Natural killer cell (primary cell): ENCODE measurements around the gene LTB4R2. TPM values are rescaled to one million over a fixed set of nuclear protein-coding genes. Genes with fewer than 3 reads are reported as not detected.

ENCODE experiments used
- ATAC-seq, 3 donors: fragments of 150-1000 bp in 2 of 3; fragments of 200-7000 bp in 1 of 3; cut with Tn5 transposase; 1 replicate in 1 of 3; 2 replicates in 2 of 3; pipeline ENCODE4 v1.10.0; 2021; ENCODE audit warnings: mild to moderate bottlenecking in 2 of 3, moderate library complexity in 2 of 3
- DNase-seq, 2 donors: peaks; one replicate each; pipeline versions ENCODE4 v3.0.0 to v3.0.0-alpha.2; 2013 to 2021; ENCODE audit warnings: mixed read lengths in 1 of 2
- H3K27ac ChIP-seq: one replicate; pipeline ENCODE4 v1.5.1; 2013; ENCODE audit warnings: mild to moderate bottlenecking, low read length
- H3K27me3 ChIP-seq: one replicate; pipeline ENCODE4 v1.6.1; 2013; ENCODE audit warnings: low read length; ENCODE audit not compliant: control insufficient read depth, insufficient read depth
- H3K36me3 ChIP-seq: one replicate; pipeline ENCODE4 v1.6.1; 2013; ENCODE audit warnings: low read length; ENCODE audit not compliant: control insufficient read depth, insufficient read depth
- H3K4me1 ChIP-seq: one replicate; pipeline ENCODE4 v1.6.1; 2013; ENCODE audit warnings: low read length; ENCODE audit not compliant: control insufficient read depth, insufficient read depth
- H3K4me3 ChIP-seq: one replicate; pipeline ENCODE4 v1.5.1; 2013; ENCODE audit warnings: low read length
- H3K9me3 ChIP-seq: one replicate; pipeline ENCODE4 v1.6.1; 2013; ENCODE audit warnings: low read length; ENCODE audit not compliant: control insufficient read depth, insufficient read depth
- H3K27ac Mint-ChIP-seq, 2 donors: one replicate each; pipeline ENCODE4 v1.8.0; 2022; ENCODE audit warnings: mild to moderate bottlenecking in 2 of 2, mixed read lengths in 2 of 2, moderate library complexity in 1 of 2
- H3K27me3 Mint-ChIP-seq, 2 donors: one replicate each; pipeline ENCODE4 v1.8.0; 2022; ENCODE audit warnings: low read depth in 2 of 2, mixed read lengths in 2 of 2
- H3K36me3 Mint-ChIP-seq: one replicate; pipeline ENCODE4 v1.8.0; 2022; ENCODE audit warnings: mixed read lengths
- H3K4me1 Mint-ChIP-seq, 2 donors: one replicate each; pipeline ENCODE4 v1.8.0; 2022; ENCODE audit warnings: mixed read lengths in 2 of 2
- H3K4me3 Mint-ChIP-seq: one replicate; pipeline ENCODE4 v1.8.0; 2022; ENCODE audit warnings: mild to moderate bottlenecking, moderate library complexity, mixed read lengths
- H3K9me3 Mint-ChIP-seq, 2 donors: one replicate each; pipeline ENCODE4 v1.8.0; 2022; ENCODE audit warnings: mixed read lengths in 2 of 2
- WGBS: methylation state at CpG from one replicate; pipeline ENCODE4 v1.1.7; 2013; ENCODE audit warnings: missing lambda C conversion rate; ENCODE audit not compliant: insufficient coverage; 5-methylcytosine and 5-hydroxymethylcytosine counted together
- intact Hi-C: fragments of 100-400 bp; cut with micrococcal nuclease; formaldehyde crosslinking; loops from one replicate; pipeline ENCODE4 v1.14.2; 2022
- total RNA-seq, 4 donors: library from RNA; stranded (reverse); fragments of 120-200 nt in 1 of 4; gene quantifications; one replicate each; pipeline versions ENCODE4 v1.2.3 to v1.2.4, GENCODE V29; 2013 to 2022
- TF ChIP-seq, protein P1 (sequence below): fragments of 200-600 bp; IDR thresholded peaks from one replicate; pipeline ENCODE4 v1.8.0; 2022; ENCODE audit warnings: antibody characterized with exemption

LTB4R2 gene
- total RNA-seq, 3 donors from 2014 or later (not counting 1 experiment from before 2014, with no cell fraction given) = 27.6 to 40.5 (median 37.4) TPM

- DNase-seq (no peak), ATAC-seq (no peak)
- H3K27ac Mint-ChIP-seq = peak overlapping the region in 1 of 2 donors; percentile 49
- TF ChIP-seq, protein P1, sequence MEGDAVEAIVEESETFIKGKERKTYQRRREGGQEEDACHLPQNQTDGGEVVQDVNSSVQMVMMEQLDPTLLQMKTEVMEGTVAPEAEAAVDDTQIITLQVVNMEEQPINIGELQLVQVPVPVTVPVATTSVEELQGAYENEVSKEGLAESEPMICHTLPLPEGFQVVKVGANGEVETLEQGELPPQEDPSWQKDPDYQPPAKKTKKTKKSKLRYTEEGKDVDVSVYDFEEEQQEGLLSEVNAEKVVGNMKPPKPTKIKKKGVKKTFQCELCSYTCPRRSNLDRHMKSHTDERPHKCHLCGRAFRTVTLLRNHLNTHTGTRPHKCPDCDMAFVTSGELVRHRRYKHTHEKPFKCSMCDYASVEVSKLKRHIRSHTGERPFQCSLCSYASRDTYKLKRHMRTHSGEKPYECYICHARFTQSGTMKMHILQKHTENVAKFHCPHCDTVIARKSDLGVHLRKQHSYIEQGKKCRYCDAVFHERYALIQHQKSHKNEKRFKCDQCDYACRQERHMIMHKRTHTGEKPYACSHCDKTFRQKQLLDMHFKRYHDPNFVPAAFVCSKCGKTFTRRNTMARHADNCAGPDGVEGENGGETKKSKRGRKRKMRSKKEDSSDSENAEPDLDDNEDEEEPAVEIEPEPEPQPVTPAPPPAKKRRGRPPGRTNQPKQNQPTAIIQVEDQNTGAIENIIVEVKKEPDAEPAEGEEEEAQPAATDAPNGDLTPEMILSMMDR = no peak
- H3K4me1 ChIP-seq = peaks cover 39% of the 10 kb centered on the region
- H3K4me3 ChIP-seq = no peak overlapping the region
- WGBS = 95% methylated on average over 2 of the region's 3 CpGs
- H3K36me3 ChIP-seq = no peaks in the 10 kb centered on the region
- intact Hi-C loops = no loop called here
- H3K36me3 Mint-ChIP-seq = no peaks in the 10 kb centered on the region
- H3K27ac ChIP-seq = no peak overlapping the region
- H3K4me1 Mint-ChIP-seq = peaks cover 43 to 50% of the 10 kb centered on the region in 2 donors
- no peak overlapping the region for H3K4me3 Mint-ChIP-seq
- no peaks in the 10 kb centered on the region for H3K27me3 ChIP-seq
- H3K27me3 Mint-ChIP-seq = peaks cover 0 to 5% of the 10 kb centered on the region in 2 donors
- no peaks in the 10 kb centered on the region for H3K9me3 Mint-ChIP-seq
- no peaks in the 10 kb centered on the region for H3K9me3 ChIP-seq
Measured at GRCh38 chr14:24317141-24317928, 7.4 kb downstream of the LTB4R2 start.

GRCh38 chr14:24321212-24321975 is 11.5 kb downstream of the LTB4R2 start:
- intact Hi-C loops = no loop called here
- Histone ChIP-seq H3K27me3 (peaks cover 2% of the 10 kb centered on the region), H3K4me3 (no peak overlapping the region), H3K4me1 (peaks cover 13% of the 10 kb centered on the region), H3K9me3 (no peaks in the 10 kb centered on the region), H3K36me3 (no peaks in the 10 kb centered on the region), H3K27ac (no peak overlapping the region)
- TF ChIP-seq, protein P1 = no peak
- ATAC-seq = no peak
- DNase-seq = no peak
- Mint-ChIP-seq H3K4me3 (no peak overlapping the region), H3K27ac (no peak overlapping the region), H3K9me3 (no peaks in the 10 kb centered on the region), H3K36me3 (no peaks in the 10 kb centered on the region), H3K27me3 (peaks cover 0 to 8% of the 10 kb centered on the region in 2 donors), H3K4me1 (peaks cover 7 to 14% of the 10 kb centered on the region in 2 donors)
- WGBS = 94% methylated on average over 13 of the region's 14 CpGs

DNA sequence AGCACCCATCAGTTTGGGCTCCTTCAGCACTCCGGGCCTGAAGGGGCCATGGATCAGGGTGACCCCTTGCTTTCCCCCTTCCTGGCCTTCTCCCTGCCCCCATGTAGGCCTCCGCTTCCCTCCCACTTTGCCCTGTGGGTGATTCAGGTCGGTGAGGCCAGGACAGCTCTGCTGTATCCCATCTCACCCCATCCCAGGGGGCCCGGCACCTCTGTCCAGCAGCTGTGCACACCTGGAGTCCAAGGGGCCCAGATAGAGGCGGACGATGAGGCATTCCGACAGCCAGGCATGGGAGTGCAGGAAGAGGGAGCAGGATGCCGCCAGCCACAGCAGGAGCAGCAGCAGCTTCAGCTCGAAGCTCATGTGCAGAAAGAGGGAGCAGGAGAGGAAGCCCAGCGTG is 12.7 kb downstream of the LTB4R2 start:
- H3K4me3 Mint-ChIP-seq = no peak overlapping the region
- no peaks in the 10 kb centered on the region for H3K9me3 ChIP-seq
- peaks cover 7 to 18% of the 10 kb centered on the region in 2 donors for H3K4me1 Mint-ChIP-seq
- intact Hi-C loops = no loop called here
- no peak overlapping the region for H3K27ac ChIP-seq
- WGBS = 94% methylated on average over 10 of the region's 10 CpGs
- no peak overlapping the region for H3K27ac Mint-ChIP-seq
- H3K27me3 ChIP-seq = peaks cover 2% of the 10 kb centered on the region
- no peaks in the 10 kb centered on the region for H3K36me3 Mint-ChIP-seq
- ATAC-seq (no peak), DNase-seq (no peak)
- H3K9me3 Mint-ChIP-seq = no peaks in the 10 kb centered on the region
- TF ChIP-seq, protein P1 = no peak
- peaks cover 0 to 8% of the 10 kb centered on the region in 2 donors for H3K27me3 Mint-ChIP-seq
- H3K4me1 ChIP-seq = peaks cover 25% of the 10 kb centered on the region
- no peaks in the 10 kb centered on the region for H3K36me3 ChIP-seq
- H3K4me3 ChIP-seq = no peak overlapping the region
